ENCODE data around the gene CPLX4. TPM values are rescaled to one million over a fixed set of nuclear protein-coding genes. Genes with fewer than 3 reads are reported as not detected.

The CPLX4 gene
- total RNA-seq, 4 donors from 2014 or later: not detected

GRCh38 chr18:59279722-59280121, 38.7 kb downstream of the CPLX4 start:
- H3K27me3 ChIP-seq: peaks cover 70% of the 10 kb centered on the region
- H3K36me3 ChIP-seq: no peaks in the 10 kb centered on the region
- H3K27ac ChIP-seq: no peak overlapping the region
- no peak for DNase-seq (ENCODE audit: low spot score in 2 of 2)
- no peak for TF ChIP-seq POLR2A (IDR thresholded peaks at IDR 0.05)
- TF ChIP-seq CTCF (IDR thresholded peaks at IDR 0.05): no peak
- no peak for TF ChIP-seq POLR2AphosphoS5 (IDR thresholded peaks at IDR 0.05)
- TF ChIP-seq EP300 (IDR thresholded peaks at IDR 0.05): no peak
- H3K4me3 ChIP-seq: no peak overlapping the region
- H3K9me3 ChIP-seq: no peaks in the 10 kb centered on the region
- no peaks in the 10 kb centered on the region for H3K4me1 ChIP-seq
- 72% methylated on average over 1 of the region's 1 CpG for WGBS

GRCh38 chr18:59279193-59279592, 39.3 kb downstream of the CPLX4 start:
- Histone ChIP-seq H3K4me1 (no peaks in the 10 kb centered on the region), H3K36me3 (no peaks in the 10 kb centered on the region), H3K27me3 (peaks cover 75% of the 10 kb centered on the region), H3K9me3 (no peaks in the 10 kb centered on the region), H3K27ac (no peak overlapping the region), H3K4me3 (no peak overlapping the region)
- 63% methylated on average over 3 of the region's 3 CpGs for WGBS
- DNase-seq (ENCODE audit: low spot score in 2 of 2): no peak
- TF ChIP-seq POLR2AphosphoS5 (IDR thresholded peaks at IDR 0.05) (no peak), POLR2A (IDR thresholded peaks at IDR 0.05) (no peak), CTCF (IDR thresholded peaks at IDR 0.05) (no peak), EP300 (IDR thresholded peaks at IDR 0.05) (no peak)

GRCh38 chr18:59278793-59279192, 39.7 kb downstream of the CPLX4 start:
- DNase-seq (ENCODE audit: low spot score in 2 of 2): no peak

GRCh38 chr18:59276047-59276446, 42.4 kb downstream of the CPLX4 start:
- Histone ChIP-seq H3K9me3 (no peaks in the 10 kb centered on the region), H3K36me3 (no peaks in the 10 kb centered on the region), H3K4me3 (no peak overlapping the region), H3K27ac (no peak overlapping the region), H3K4me1 (peaks cover 22% of the 10 kb centered on the region), H3K27me3 (peaks cover 88% of the 10 kb centered on the region)
- WGBS: 53% methylated on average over 5 of the region's 5 CpGs
- no peak for DNase-seq (ENCODE audit: low spot score in 2 of 2)
- no peak for TF ChIP-seq EP300 (IDR thresholded peaks at IDR 0.05)
- TF ChIP-seq POLR2AphosphoS5 (IDR thresholded peaks at IDR 0.05): no peak
- no peak for TF ChIP-seq POLR2A (IDR thresholded peaks at IDR 0.05)
- TF ChIP-seq CTCF (IDR thresholded peaks at IDR 0.05): no peak

More at GRCh38 chr18:59278793-59279192, 39.7 kb downstream of the CPLX4 start:
- no peak overlapping the region for H3K27ac ChIP-seq
- H3K4me1 ChIP-seq: peaks cover 4% of the 10 kb centered on the region
- H3K9me3 ChIP-seq: no peaks in the 10 kb centered on the region
- no peak overlapping the region for H3K4me3 ChIP-seq
- no peak for TF ChIP-seq EP300 (IDR thresholded peaks at IDR 0.05)
- no peak for TF ChIP-seq CTCF (IDR thresholded peaks at IDR 0.05)
- no peak for TF ChIP-seq POLR2A (IDR thresholded peaks at IDR 0.05)
- no peak for TF ChIP-seq POLR2AphosphoS5 (IDR thresholded peaks at IDR 0.05)
- WGBS: 71% methylated on average over 5 of the region's 5 CpGs
- H3K27me3 ChIP-seq: peaks cover 79% of the 10 kb centered on the region
- H3K36me3 ChIP-seq: no peaks in the 10 kb centered on the region

- H3K4me3 ChIP-seq: no peak overlapping the region
- no peak overlapping the region for H3K27ac ChIP-seq
- no peak for DNase-seq (ENCODE audit: low spot score in 2 of 2)
- no peak for TF ChIP-seq POLR2AphosphoS5 (IDR thresholded peaks at IDR 0.05)
- TF ChIP-seq EP300 (IDR thresholded peaks at IDR 0.05): no peak
- TF ChIP-seq POLR2A (IDR thresholded peaks at IDR 0.05): no peak
- no peak for TF ChIP-seq CTCF (IDR thresholded peaks at IDR 0.05)
- peaks cover 93% of the 10 kb centered on the region for H3K27me3 ChIP-seq
- WGBS: 44% methylated on average over 6 of the region's 6 CpGs
- no peaks in the 10 kb centered on the region for H3K9me3 ChIP-seq
- peaks cover 22% of the 10 kb centered on the region for H3K4me1 ChIP-seq
- no peaks in the 10 kb centered on the region for H3K36me3 ChIP-seq
Measured at GRCh38 chr18:59275406-59275949, 43.0 kb downstream of the CPLX4 start.
